Hepatic stellate cell (primary cell): Measurements from ENCODE around the gene PAPSS1.
A peak's percentile ranks its signal among the peaks of the same experiment; 100 is the strongest.

Source experiments
- DNase-seq: peaks from one replicate; pipeline ENCODE4 v3.0.0; 2011; ENCODE audit warnings: low spot score

Gene PAPSS1

DNA sequence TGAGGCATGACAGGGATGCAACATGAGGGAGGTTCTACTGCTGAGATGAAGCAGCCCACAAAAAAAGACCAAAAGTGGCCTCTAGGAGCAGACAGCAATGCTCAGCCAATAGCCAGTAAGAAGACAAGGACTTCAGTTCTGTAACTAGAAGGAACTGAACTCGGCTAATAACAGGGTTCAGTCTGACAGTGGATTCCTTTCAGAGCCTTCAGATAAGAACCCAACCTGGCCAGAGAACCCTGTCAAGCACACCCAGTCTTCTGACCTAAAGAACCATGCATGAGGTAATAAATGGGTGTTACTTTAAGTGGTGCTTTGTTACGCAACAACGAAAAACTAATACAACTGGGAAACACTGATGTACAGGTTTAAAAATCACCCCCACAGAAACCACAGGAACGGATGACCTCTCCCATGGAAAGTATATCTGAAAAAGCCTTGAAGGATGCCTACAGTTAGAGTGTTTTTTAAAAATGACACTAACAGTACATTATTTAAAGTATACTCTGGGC, 94.6 kb downstream of the PAPSS1 start:
- no peak for DNase-seq

DNA sequence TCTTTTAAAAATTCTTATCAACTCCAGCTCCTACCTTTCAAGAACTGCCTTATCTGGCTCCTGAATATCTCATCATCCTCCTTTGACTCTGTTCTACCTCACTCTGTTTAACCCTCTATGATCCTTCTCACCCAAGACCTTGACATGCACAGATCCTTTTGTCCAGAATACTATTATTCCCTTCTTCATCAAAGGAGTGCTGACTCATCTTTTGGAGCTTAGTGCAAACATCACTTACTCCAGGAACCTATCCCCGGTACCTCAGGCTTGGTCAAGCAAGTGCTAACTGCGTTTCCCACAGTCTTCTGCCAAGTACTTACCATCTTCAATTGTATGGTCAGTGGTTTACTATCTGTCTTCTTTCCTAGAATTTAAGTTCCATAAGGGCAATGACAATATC, 96.0 kb downstream of the PAPSS1 start:
- DNase-seq: no peak

- DNase-seq: no peak
These were observed 98.0 kb downstream of the PAPSS1 start for GRCh38 chr4:107622006-107622405.

- no peak for DNase-seq
These were observed 100.3 kb downstream of the PAPSS1 start for GRCh38 chr4:107619731-107620130.

GRCh38 chr4:107619066-107619465, 101.0 kb downstream of the PAPSS1 start:
- peak; percentile 39 for DNase-seq

- DNase-seq: no peak
These were observed 101.4 kb downstream of the PAPSS1 start for GRCh38 chr4:107618656-107619055.

DNA sequence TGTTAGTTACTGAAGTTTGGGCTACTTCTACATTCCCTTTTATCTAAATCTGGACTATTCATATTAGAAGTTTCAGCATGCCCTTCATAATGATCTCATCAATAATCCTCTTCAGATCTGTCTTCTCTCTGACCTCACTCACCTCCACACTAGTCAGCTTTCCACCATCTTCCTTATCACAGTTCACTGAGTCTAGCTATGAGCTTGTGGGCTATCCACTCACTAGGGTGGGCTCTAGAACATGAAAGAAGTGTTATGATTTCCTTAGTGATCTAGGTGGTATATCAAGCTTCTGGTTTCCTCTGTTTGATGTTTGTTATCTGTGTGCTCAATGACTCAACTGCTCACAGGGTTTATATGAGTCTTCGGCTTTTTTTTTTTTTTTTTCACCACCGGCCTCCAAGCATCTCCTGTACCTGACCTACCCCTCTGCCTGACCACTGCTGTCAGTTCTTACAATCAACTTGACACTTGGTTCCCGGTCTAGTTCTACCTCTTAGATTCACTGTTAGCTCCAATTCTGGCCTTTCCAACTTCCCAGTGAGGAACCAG, 103.1 kb downstream of the PAPSS1 start:
- no peak for DNase-seq

DNA sequence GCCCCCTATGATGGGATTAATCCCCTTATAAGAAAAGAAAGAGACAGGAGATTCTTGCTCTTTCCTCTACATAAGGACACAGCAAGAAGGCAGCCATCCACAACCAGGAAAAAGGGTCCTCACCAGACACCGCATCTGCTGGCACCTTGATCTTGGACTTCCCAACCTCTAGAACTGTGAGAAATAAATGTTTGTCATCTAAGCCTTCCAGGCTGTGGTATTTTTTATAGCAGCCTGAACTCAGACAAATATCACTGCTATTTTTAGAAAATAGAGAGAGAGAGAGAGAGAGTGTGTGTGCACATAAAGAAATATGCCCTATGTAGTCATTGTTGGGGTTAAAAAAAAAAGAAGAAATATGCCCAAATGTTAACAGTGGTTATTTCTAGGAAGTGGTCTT, 104.2 kb downstream of the PAPSS1 start:
- no peak for DNase-seq

GRCh38 chr4:107603430-107603829, 116.6 kb downstream of the PAPSS1 start:
- DNase-seq: no peak

- no peak for DNase-seq
These were observed 119.1 kb downstream of the PAPSS1 start for GRCh38 chr4:107600983-107601382.

- DNase-seq: peak; percentile 9
These were observed 119.6 kb downstream of the PAPSS1 start for GRCh38 chr4:107600436-107600835.

DNA sequence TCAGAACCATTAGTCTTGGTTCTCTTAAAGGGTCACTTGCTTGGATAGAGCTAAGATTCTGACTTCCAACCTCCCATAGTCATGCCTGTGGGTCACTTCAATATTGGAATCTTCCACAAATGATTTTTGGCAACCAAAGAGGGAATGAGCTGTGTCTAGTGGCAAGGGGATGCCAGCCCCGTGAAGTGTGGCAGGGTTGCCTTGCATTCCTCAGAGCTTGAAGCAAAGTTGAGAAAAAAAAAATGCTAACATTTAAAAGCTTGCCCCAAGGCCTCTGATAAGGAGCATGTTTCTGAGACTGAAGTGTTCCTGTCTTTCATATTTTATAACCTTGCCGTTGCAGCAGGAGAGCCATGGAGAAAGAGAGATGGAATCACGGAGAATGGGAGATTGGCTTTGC, 120.2 kb downstream of the PAPSS1 start:
- DNase-seq: no peak

DNA sequence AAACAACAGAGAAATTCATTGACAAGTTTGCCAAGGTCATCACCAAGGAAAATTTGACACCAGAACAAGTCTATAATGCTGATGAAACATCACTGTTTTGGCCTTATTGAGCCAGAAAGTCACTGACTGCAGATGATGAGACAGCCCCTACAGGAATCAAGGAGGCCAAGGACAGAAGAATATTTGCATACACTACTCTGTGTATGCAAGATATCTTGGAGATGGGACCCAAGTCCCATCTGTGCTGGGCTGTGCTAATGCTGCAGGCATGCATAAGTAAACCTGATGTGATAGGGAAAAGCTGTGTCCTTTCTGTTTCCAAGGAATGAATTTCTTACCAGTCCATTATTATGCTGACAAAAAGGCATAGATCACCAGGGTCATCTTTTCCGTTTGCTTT, 126.8 kb downstream of the PAPSS1 start:
- no peak for DNase-seq

GRCh38 chr4:107592519-107592918, 127.5 kb downstream of the PAPSS1 start:
- DNase-seq: no peak

DNA sequence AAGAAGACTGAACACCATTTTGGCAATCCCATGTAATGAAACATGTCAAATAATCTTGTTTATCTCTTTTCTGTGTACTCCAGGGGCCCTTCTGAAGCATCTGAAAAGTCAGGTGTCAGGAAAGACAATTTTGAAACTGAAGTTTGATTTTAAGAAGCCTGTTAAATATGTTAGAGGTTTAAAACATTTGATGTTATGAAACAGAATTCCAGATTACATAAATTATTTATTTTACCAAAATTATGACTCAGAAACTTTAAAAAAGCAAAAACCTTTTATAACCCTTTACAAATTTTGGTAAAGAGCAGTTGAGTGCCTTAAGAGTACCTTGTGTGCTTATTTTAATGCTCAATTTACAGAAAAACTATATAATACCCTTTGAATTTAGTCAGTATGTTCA, 130.8 kb downstream of the PAPSS1 start:
- no peak for DNase-seq

GRCh38 chr4:107586371-107586770, 133.7 kb downstream of the PAPSS1 start:
- no peak for DNase-seq

- no peak for DNase-seq
These were observed 140.9 kb downstream of the PAPSS1 start for GRCh38 chr4:107579099-107579498.

DNA sequence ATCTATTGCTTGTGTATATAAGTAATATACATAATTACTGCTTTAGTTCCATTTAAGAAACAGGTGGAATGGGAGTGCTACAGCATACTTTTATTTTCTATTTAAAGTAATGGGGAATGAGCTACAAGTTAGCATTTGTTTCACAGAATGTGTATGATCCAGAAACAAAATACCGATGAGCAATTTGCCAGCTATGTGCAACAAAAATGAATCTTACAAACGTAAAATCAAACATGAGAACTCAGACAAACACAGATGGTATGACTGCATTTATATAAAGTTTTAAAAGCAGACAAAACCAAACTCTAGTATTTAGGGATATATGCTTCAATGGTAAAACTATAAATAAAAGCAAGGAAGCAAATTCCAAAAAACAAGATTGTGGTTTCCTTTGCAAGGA, 141.7 kb downstream of the PAPSS1 start:
- DNase-seq: no peak

DNA sequence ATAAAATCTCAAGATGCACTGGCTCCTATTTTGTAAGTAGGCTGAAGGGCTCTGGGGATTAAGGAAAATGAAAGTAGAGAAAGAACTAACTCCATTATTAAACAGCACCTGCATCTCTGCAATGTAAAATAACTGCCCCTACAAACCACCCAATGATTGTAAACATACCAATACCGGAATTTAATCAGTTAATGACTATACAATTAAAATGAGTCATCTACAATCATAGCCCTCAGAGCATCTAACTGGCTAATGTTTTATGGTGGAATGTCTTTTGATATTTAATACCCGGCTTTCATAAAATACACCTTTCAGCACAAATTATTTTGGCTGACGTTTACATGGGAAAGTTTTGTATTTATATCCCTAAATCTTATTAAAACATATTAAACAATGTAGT, 142.3 kb downstream of the PAPSS1 start:
- no peak for DNase-seq

DNA sequence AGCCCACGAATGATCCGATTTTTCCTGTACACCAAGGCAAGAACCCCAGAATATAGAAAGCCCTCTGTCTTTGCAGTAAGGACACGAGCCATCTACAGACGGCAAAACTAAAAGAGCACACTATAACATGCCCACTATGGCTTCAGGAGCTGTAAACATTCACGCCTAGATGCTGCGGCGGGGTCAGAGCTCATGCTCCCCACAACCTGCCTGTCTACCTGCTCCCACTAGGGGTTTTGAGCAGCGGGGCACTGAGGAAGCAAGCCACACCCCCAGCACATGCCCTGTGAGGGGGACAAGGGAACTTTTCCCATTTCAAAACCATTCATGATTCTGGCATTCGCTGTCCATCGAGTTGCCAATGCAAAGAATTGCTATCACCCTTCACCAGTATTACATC, 144.8 kb downstream of the PAPSS1 start:
- DNase-seq: no peak

GRCh38 chr4:107572281-107572680, 147.8 kb downstream of the PAPSS1 start:
- DNase-seq: no peak

- DNase-seq: no peak
These were observed 149.1 kb downstream of the PAPSS1 start for GRCh38 chr4:107570952-107571351.

DNA sequence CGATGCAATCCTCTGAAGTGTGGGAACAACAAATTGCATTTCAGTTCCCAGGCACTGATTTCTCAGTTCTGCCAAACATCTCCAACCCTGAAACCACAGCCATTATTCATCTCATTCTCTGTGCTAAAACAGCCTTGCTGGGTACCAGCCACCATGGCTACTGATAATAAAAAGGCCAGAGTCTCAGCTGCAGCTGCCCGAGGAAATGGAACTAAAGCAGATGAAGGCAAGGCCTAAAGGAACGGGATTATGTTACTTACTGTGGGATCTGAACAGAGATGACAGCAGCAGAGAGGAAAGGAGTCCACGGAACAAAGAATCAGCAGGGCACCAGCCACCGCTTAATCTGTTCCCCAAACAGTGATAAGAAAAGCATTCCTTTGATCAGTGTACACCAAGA, 155.7 kb downstream of the PAPSS1 start:
- DNase-seq: no peak
